ENCODE data around the gene ATP5PD.

GRCh38 chr17:75061055-75061438, 14.3 kb upstream of the ATP5PD start:
- no peak for TF ChIP-seq GATA2 (IDR thresholded peaks at IDR 0.05; ENCODE audit: low read depth, low read length)
- TF ChIP-seq GATA3 (IDR thresholded peaks at IDR 0.05; ENCODE audit: low read depth, low read length) = no peak
